PFSK-1 (cell line): Measurements from ENCODE around the gene AHDC1.

Experiments
- FOXP2 ChIP-seq: optimal IDR thresholded peaks from 2 replicates; pipeline ENCODE3; 2011; ENCODE audit warnings: borderline replicate concordance, control low read depth, inconsistent platforms; ENCODE audit not compliant: insufficient read depth; ENCODE audit errors: extremely low read length, extremely low read depth
- POLR2AphosphoS5 ChIP-seq: IDR thresholded peaks from 2 replicates; pipeline ENCODE4 v1.6.1; 2012; ENCODE audit warnings: low read depth, mild to moderate bottlenecking, control low read depth, low read length, moderate library complexity
- REST ChIP-seq, 2 experiments: IDR thresholded peaks; 2 replicates each; pipeline versions ENCODE4 v1.6.1 to v1.8.0; 2011 to 2012; ENCODE audit warnings: low read depth in 2 of 2, low read length in 2 of 2, control low read depth in 1 of 2, inconsistent platforms in 1 of 2, mild to moderate bottlenecking in 1 of 2, moderate library complexity in 1 of 2; ENCODE audit not compliant: insufficient read depth in 1 of 2
- SIN3A ChIP-seq: IDR thresholded peaks from 2 replicates; pipeline ENCODE4 v1.6.1; 2012; ENCODE audit warnings: mild to moderate bottlenecking, low read length, moderate library complexity, borderline replicate concordance; ENCODE audit not compliant: insufficient read depth
- TAF1 ChIP-seq: IDR thresholded peaks from 2 replicates; pipeline ENCODE4 v1.6.1; 2012; ENCODE audit warnings: low read length, control low read depth, borderline replicate concordance; ENCODE audit not compliant: insufficient read depth

Gene AHDC1

DNA sequence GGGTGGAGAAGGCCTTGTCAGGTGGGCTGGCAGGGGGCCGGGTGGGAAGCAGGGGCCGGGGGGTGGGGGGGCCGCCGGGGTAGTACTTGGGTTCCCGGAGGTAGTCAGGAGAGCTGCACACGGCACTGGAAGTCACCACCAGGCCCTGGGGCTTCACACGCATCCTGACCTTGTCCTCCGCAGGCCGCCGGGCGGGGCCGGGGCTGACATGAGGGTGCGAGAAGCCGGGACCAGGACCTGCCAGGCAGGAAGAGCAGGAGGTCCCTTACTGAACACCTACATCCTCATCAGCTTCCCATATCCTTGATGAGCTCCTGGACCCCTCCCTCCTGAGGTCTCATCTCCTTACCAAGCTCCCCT, 52.0 kb downstream of the AHDC1 start:
- TF ChIP-seq TAF1 (no peak), POLR2AphosphoS5 (no peak), FOXP2 (no peak), SIN3A (no peak), REST (IDR thresholded peaks at IDR 0.05; ENCODE audit: insufficient read depth in 1 of 2, low read depth in 2 of 2, low read length in 2 of 2) (no peak)

- no peak for TF ChIP-seq SIN3A
- TF ChIP-seq REST (IDR thresholded peaks at IDR 0.05; ENCODE audit: insufficient read depth in 1 of 2, low read depth in 2 of 2, low read length in 2 of 2) = no peak
- TF ChIP-seq TAF1 = no peak
- no peak for TF ChIP-seq FOXP2
- TF ChIP-seq POLR2AphosphoS5 = no peak
These were observed 52.6 kb downstream of the AHDC1 start for GRCh38 chr1:27551170-27551952.

GRCh38 chr1:27550510-27551169, 53.3 kb downstream of the AHDC1 start:
- TF ChIP-seq SIN3A (no peak), FOXP2 (no peak), REST (IDR thresholded peaks at IDR 0.05; ENCODE audit: insufficient read depth in 1 of 2, low read depth in 2 of 2, low read length in 2 of 2) (no peak), TAF1 (no peak), POLR2AphosphoS5 (no peak)

- TF ChIP-seq POLR2AphosphoS5 = no peak
- TF ChIP-seq TAF1 = no peak
- no peak for TF ChIP-seq FOXP2
- TF ChIP-seq REST (IDR thresholded peaks at IDR 0.05; ENCODE audit: insufficient read depth in 1 of 2, low read depth in 2 of 2, low read length in 2 of 2) = no peak
- no peak for TF ChIP-seq SIN3A
These were observed 54.0 kb downstream of the AHDC1 start for GRCh38 chr1:27549807-27550408.
